HG02943 (cell line): ENCODE data around the gene PBX1.

Experiments used
- ATAC-seq: cut with Tn5 transposase; IDR thresholded peaks from one replicate; pipeline ENCODE4 v1.9.1; 2021; ENCODE audit warnings: mild to moderate bottlenecking, low read depth, moderate library complexity; ENCODE audit not compliant: unreplicated experiment

Gene PBX1

DNA sequence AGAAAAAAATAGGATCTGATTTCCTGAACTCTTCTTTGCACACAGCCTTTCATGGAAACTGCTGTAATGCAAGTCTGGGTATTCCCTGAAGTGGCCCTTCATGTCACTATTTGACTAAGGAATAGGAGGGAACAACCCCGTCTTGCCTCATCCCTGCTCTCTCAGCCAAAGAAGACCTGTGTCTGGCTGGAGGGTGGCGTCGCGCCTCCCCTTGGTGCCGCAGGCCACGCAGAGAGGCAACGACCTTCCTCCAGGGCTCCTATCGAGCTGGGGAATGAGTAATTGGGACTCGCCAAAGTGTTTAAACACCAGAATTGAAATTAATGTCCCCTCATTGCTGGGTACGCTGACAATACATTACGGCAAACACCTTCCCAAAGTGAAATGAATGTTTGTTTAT lies 129.8 kb downstream of the PBX1 start:
- no peak for ATAC-seq

DNA sequence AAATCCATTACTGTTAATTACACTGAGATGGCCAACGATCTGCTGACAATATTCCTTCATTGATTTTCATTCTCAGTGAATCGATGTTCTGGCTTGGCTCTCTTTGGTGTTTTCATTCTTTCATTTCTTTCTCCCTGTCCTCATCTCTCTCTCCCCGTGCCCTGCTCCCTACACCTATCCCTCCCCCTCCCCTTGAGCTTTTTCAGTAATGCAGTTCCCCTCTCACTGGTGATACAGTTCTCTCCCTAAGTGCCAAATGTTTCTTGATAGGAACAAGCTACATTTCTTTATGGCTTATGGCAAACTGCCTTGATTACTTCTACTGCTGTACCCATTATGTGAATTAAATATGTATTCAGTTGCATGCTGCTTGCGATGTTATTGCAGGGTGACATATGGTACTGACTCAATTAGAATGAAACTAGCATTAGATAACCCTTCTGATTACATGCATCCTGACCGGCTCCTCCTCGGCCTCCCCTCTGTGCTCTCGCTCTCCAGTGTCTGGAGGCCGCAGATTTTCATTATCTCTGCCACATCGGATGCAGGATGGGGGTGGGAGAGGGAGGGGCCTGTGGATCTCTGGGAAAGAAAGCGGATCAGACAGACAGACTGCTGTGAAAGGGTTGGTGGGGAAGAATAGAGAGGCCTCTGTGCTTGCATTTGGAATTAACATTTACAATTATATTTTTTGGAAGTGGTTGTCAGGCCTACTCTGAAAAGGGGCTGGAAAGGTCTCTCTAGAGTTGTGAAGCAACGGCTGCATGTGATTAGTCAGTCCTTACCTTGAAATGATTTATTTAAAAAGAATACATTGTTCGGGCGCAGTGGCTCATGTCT lies 130.9 kb downstream of the PBX1 start:
- ATAC-seq, result no peak

DNA sequence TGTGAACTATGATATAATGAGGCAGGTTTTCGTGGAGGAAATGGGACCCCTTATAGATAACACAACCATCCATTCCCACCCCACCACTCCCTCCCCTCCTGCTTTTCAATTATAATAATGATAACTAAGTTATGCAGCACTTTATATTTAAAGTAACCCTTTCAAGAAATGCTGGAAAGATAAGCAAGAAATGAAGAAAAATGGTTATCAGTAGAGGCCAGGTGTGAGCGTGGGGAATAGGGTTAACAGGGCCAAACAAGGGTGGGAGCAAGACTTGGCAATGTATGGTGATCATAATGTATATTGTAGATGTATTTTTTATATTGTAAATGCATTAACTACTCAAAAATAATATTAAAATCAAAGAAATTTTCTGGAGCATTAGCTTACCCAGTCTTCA lies 133.4 kb downstream of the PBX1 start:
- ATAC-seq, result no peak

DNA sequence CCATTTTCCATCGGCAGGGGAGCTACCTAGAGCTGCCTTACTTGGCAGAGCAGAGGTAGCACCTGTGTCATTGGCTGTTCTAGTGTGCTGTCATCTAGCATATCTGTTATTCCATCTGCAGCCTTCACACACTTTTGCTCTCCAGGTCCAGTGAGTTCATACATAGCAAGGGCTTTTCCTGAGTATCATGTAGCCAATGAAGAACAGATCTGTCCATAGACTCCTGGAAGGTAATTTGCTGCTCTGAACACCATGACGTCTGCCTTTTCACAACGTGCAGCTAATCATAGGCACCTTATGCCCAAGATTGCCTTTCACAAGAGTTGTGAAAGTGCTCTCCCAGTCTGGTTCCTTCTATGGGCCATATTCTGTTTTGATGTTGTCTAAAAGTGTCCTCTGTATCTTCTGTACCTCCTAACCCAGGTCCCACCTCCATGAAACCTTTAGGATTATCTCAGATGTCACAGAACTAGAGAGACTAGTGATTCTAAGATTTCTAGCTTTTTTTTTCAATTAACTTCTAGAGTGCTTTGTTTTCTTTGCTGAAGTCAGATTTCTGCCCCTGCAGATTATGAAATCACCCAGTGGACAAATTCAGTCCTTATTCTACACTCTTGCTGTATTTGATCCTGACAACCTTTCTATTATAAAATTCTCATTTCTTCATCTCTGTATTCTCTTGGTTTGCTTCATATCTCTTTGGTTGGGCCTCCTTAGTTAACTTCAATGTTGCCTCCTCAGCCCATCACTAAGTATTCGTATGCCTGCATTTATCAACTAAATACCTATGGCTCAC lies 134.8 kb downstream of the PBX1 start:
- no peak for ATAC-seq

DNA sequence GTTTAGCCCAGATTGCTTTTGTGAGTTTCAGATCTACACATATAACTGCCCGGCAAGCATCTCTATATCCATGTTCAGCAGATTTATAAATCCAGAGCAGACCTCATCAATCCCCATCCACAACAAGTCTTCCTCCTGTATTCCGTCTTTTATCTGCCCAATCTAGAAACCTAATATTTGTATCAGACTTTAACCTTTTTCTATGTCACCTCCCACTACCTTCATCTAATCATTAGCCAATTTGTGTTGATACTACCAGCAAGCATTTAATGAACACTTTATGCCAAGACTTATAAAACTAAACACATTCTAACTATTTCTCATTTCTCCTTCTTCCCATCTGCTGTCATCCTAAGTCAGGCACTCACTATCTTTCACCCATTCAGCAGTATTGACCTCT lies 135.5 kb downstream of the PBX1 start:
- no peak for ATAC-seq

DNA sequence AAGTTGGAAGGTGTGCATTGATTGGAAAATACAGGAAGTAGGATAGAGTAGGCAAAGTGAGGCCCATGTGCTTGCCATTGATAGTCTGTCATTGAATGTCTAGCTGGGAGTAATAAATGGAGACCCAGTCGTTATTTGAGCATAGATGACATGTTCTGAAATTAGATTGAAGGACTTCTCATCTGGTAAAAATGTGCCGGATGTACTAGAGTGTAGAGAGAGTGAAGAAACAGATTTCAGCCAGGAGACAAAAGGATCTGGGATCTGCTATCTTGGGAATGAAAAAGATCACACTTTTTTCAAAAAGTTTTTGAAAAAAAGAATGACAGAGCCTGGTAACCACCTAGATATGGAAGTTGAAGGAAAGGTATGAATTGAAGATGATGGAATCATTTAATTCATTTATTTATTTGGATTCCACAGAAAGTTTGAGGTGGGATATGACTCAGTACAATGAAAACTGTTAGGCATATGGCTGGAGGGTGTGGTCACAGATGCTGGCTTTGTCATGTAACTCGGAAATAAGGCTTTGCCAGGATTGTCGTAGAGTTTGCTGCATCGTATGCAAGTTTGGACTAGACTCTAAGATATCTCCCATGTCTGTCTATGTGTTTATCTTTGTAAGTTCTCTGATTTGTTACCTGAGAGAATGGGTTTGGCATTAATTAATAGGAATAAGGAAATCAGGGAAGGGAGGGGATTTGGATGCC lies 137.1 kb downstream of the PBX1 start:
- no peak for ATAC-seq

DNA sequence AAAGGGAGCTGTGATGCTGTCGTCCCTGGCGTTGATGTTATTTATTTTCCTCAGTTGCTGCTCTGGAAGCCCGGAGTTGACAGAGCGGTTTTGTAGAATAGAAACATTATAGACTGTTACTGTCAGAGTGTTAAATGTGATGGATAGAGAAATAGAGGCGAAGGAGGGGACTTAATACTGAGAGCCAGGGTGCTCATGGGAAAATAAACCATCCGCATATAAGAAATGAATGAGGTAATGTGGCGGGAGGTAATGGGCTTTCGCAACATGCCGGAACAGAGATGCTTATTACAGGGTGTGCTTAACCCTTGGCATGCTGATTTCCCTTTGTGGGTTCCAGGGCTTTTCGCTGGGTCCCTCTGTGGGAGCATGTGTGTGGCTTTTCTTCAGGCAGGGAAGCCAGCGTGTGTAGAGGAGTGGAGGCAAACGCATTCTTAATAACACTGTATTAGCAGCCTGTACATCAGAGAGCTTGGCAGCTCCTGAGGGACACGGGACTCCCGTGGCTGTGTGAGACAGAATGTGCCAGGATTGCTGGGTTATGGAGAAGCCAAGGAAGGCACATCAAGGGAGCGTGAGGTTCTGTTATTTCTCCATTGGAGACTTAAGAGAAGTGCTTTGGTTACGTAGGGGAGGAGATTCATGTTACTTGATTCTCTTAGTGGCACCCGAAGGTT lies 141.0 kb downstream of the PBX1 start:
- ATAC-seq, result no peak

DNA sequence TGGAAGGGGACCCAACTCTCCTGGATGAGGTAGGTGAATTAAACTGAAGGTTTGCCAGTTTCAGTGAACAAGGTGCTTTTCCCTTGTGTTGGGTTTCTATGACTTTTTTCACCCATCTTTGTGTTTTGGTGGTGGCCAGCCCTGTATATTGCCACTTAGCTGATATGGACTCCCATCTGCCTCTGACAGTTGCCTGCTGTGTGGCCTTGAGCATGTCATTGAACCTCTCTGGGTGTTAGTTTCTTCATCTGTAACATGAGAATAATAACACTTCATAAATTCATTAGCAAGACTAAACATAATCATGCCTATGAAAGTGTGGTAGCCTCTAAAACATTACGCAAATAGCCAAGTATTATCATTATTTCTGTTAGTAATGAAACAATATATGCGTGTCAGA lies 141.7 kb downstream of the PBX1 start:
- ATAC-seq, result no peak

DNA sequence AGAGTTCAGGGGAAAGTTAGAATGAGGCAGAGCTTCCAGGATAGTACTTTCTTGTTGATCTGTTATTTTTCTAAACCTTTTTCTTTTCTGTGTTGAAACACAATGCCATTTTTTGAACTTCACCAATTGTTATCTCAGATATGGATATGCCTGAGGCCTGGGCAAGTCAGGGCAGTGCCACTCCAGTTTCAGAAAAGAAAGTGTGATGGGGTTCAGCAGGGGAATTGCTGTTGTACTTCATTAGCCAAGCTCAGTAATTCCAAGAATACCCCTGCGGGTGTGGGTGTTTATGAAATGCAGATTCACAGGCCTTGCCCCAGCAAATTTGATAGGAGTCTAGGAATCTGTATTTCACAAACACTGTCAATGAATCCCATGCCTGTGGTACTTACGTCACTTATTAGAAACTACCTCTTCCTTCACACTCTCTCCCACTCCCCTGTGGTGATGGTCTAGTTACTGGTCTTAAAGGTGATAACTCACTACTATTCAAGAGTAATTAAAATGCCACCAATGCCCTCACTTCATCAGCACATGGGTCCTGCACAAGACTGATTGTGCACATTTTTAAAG lies 142.3 kb downstream of the PBX1 start:
- no peak for ATAC-seq

DNA sequence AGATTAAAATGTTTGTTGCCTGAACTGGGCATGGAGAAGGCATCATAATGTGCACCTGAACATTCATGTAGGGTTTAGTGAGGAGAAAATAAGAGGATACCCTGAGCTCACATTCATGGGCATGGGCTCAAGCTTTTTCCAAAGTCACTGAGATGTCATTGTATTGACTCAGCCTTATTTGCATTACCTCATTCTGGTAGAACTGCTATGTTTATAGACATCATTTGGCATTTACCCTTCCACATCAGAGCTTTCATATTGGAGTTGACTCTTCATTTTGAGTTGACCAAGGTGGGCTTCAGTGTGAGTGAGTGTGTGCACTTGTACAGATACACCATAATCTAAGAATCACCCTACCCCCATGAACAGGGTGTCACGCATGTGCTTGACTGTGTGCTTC lies 143.2 kb downstream of the PBX1 start:
- ATAC-seq, result no peak

DNA sequence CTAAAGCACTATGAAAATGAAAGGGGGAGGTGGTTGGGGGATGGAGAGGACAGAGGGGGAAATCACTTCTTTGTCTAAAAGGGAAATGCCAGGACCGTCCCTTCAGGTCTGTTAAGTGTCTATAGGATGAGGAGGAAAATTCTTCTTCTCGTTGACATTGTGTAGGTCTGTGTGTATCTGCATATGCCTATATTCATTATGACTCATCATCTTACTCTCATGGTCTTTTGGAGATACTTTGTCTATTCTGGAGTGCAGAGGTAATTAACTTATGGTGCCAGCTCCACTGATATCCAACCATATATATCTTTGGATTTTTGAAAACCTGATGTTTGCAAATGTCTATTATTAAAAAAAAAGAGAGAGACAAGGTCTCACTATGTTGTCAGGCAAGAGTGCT lies 143.7 kb downstream of the PBX1 start:
- ATAC-seq, result no peak

DNA sequence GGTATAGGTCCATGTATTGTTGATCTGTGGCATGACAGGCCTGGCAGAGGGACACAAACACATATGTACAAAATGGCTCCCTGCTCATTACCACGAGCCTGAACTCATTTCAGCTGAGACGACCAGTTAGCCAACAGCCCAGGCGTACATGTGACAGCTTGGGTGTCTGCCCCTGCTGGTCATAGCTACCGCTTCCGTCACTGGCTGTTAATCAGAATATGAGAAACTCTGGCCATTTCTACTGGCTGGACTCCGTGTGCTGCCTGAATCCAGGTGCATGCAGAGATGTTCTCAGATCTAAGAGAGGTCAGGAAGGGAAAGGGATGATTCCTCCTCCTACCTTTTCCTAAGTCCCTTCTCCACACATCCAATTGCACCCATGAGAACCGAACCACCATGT lies 144.5 kb downstream of the PBX1 start:
- ATAC-seq, result no peak

DNA sequence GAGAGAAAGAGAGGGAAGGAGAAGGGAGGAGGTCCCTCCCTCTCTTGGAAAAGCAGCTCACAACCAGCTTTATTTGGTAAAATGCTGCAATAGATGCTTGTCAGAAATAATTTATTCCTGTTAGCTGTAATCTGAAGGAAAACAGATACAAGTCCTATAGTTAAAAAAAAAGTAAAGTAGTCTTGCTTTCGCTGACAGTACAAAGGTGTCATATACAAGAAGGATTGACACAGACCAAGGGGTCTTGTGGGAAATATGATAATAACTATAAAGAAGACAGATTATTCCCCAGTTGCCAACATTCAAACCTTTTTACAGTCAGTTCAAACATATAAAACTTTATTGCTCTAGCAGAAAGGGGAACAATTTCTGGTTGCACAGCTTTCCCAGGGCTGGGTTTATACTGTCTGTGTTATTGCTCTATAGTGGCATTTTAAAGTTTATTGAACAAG lies 145.0 kb downstream of the PBX1 start:
- ATAC-seq, result no peak

DNA sequence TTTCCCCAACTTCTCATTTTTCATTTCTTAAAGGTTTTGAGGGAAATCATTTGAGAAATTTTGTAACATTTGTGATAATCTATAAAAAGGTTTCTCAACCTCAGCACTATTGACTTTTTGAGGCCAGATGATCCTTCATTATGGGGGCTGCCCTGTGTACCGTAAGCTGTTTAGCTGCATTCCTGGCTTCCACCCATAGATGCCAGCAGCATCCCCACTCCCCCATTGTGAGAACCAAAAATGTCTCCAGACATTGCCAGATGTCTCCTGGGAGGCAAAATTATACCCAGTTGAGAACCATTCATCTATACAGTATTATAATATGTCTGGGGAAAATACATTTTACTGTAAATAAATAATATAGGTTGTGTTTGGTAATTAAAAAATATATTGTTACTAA lies 146.0 kb downstream of the PBX1 start:
- no peak for ATAC-seq

DNA sequence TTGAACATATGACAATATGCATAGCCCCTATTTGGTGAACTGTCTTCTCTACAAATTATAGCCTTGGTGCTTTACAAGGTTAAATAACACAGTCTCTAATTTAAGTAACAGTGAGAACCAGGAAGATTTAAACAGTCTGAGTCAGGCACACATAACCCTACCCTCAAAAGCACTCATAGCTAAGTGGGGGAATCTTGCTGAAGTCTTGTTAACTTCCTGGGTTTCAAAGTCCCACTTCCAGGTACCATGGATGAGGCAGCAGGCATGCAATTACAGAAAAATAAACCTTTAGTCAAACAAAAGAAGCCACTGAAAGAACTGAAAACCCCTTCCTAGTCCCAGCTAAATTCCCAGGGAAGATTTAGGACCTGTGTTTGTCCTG lies 147.6 kb downstream of the PBX1 start:
- no peak for ATAC-seq

DNA sequence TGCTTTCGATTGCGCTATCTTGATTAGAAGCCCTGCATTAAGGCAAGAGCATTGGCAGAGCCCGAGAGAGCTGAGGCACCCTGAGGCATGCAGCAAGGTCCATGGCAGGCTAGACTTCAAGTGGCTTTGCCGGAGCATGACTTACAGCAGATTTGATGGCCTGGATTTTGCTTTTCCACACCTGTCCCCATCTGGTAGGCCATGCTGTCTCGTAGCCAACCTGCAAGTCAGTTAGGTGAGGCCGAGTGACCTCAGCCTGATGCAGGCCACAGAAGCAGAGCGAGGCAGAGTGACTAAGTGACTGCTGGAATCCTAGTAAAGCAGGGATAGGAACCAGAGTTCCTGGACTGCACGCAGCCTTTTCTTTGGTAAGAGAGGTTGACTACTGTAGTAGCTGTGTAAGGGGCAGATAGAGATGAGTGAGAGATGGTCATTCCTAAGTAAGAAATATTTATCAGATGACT lies 148.9 kb downstream of the PBX1 start:
- no peak for ATAC-seq

DNA sequence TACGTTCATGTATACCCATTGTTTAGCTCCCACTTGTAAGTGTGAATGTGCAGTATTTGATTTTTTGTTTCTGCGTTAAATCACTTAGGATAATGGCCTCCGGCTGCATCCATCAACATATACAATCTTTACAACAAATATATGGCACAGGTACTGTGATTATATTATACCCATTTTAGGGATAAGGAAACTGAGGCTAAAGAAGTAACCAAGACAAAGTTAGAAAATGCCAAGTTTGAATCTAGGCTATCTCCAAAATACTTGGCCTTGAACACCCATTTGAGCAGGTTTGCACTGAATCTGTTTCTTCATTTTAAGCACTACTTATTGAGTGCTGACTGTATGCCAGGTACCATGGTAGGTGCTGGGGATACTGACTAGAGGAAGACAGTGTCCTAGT lies 149.6 kb downstream of the PBX1 start:
- no peak for ATAC-seq

DNA sequence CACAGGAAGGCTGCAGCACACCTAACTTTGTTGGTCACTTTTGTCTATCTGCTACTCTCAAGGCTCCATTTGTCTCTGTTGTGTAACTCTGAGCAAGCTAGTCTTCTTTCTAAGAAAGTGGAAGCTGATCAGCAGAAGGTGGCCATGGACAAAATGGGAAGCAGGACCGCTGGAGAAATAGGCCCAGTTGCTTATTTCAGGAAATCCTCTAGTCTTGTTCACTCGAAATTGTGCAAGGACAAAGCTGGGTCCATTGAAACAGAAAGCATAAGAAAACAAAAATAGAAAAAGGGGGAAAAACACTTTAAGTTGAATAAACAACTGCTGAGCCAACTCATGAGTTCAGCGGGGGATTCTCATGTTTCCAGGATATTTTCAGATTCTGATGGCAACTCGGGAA lies 150.1 kb downstream of the PBX1 start:
- no peak for ATAC-seq

DNA sequence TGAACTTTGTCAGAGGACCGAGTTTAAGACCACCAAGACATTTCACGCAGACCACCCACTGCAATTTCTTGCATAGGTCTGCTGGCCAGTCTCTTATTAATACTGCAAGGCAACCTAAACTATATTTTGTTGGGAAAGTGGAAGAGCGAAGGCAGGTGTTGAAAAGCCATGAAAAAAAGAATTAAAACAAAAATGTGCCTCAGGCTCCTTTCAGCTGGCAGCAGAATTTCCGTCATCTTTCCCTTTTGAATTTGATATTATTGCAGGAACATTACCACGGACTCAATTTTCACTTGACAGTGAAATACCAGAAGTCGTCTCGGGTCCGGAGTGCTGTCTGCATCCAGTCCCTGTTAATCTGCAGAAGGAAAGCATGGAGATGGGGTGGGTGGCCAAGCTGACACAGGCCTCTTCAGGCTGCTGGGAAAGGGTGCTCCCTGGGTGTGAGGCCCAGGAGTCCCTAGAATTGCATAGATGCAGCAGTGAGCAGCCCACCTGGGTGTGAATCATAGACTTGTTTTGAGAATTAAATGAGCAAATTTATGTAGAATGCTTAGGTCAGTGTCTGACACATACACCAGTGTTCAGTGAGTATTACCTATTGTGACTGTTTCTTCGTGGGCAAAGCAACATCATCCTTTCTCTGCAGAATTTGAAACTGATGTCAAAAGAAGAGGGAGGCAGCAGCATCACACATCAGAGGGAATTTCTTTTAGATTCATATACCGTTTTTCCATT lies 150.7 kb downstream of the PBX1 start:
- no peak for ATAC-seq
